ENCODE results near the gene RB1.

Gene RB1

DNA sequence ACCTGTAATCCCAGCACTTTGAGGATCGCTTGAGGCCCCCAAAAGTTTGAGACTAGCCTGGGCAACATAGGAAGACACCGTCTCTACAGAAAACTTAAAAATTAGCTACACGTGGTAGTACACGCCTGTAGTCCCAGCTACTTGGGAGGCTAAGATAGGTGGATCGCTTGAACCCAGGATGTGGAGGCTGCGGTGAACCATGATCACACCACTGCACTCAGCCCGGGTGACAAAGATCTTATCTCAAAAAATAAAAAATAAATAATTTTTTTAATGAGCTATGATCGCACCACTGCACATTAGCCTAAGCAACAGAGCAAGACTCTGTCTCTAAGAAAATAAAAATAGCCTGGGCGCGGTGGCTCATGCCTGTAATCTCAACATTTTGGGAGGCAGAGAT is 222.7 kb downstream of the RB1 start:
- TF ChIP-seq, protein P1, sequence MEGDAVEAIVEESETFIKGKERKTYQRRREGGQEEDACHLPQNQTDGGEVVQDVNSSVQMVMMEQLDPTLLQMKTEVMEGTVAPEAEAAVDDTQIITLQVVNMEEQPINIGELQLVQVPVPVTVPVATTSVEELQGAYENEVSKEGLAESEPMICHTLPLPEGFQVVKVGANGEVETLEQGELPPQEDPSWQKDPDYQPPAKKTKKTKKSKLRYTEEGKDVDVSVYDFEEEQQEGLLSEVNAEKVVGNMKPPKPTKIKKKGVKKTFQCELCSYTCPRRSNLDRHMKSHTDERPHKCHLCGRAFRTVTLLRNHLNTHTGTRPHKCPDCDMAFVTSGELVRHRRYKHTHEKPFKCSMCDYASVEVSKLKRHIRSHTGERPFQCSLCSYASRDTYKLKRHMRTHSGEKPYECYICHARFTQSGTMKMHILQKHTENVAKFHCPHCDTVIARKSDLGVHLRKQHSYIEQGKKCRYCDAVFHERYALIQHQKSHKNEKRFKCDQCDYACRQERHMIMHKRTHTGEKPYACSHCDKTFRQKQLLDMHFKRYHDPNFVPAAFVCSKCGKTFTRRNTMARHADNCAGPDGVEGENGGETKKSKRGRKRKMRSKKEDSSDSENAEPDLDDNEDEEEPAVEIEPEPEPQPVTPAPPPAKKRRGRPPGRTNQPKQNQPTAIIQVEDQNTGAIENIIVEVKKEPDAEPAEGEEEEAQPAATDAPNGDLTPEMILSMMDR (IDR thresholded peaks at IDR 0.05; ENCODE audit: control extremely low read depth, extremely low read depth, low read depth, missing control alignments), result no peak
- ChIA-PET CTCF (interaction anchor here (1.0 to 1.3 kb wide), 5 partner anchors 9 to 48 kb away, joined by 3 to 5 read pairs (median 4); no protein-coding TSS in a partner anchor), POLR2A (no interaction called here)
- no peak for DNase-seq (ENCODE audit: extremely low spot score)

DNA sequence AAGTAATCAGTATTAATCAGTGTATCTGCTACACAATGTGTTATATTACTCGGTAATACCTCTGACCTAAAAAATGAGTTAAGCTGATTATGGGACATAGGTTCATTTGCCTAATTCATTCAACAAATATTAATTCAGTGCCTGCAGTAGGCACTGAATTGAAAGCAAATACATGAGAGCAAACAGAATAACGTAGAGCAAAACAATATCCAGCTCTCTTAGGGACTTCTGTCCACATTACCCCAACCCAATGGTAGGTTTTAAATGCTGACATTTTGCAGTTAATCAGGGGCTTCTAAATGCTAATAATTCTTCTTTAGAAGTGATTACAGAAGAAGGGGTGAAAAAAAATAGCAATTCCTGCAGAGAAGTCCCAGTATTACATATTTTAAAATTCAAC is 224.4 kb downstream of the RB1 start:
- DNase-seq (ENCODE audit: extremely low spot score), result no peak
- CTCF ChIA-PET, result interaction anchor here (1.3 to 2.8 kb wide), 7 partner anchors 9 to 68 kb away, joined by 3 to 7 read pairs (median 4); no protein-coding TSS in a partner anchor
- POLR2A ChIA-PET, result no interaction called here
- TF ChIP-seq, protein P1 (IDR thresholded peaks at IDR 0.05; ENCODE audit: control extremely low read depth, extremely low read depth, low read depth, missing control alignments), result no peak

DNA sequence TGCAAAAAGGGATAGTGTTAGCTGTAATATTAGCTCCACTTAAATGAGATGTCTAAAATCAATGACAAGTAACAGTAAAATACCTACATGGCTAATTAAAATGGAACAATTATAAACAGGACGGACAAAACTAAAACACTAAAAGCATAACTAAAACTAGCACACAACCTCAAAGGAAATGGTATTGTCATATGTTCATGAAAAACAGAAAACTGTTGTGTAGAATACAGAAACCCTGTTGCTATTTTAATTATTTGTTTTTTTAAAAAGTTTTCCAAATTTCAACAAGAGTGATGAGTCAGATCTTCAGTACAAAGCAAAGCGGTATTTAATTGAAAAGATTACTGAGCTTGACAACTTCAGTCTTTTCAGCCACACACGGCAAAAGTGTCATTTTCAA is 225.2 kb downstream of the RB1 start:
- TF ChIP-seq, protein P1 (IDR thresholded peaks at IDR 0.05; ENCODE audit: control extremely low read depth, extremely low read depth, low read depth, missing control alignments), result no peak
- DNase-seq (ENCODE audit: extremely low spot score), result no peak
- CTCF ChIA-PET, result interaction anchor here (1.0 to 2.8 kb wide), 9 partner anchors 10 to 69 kb away, joined by 3 to 7 read pairs (median 4); no protein-coding TSS in a partner anchor
- POLR2A ChIA-PET, result no interaction called here

DNA sequence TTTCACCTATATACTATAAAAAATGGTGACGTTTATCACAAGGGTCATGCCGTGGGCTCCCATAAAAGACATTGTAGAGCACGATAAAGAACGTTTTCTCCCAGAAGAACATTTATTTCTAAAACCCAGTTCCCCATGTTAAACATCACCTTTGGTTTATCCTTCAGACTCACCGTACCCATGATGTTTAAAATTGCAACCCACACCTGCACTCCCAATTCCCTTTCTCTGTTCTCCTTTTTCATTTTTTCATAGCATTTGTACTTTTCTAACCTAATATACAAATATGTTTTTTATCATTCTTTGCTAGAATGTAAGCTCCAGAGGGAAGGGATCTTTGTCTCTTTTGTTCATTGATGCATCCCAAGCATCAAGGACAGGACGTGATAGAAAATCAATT is 227.3 kb downstream of the RB1 start:
- ChIA-PET CTCF (interaction anchor here (1.2 kb wide), 1 partner anchor 8 kb away, joined by 4 read pairs; no protein-coding TSS in a partner anchor), POLR2A (no interaction called here)
- TF ChIP-seq, protein P1 (IDR thresholded peaks at IDR 0.05; ENCODE audit: control extremely low read depth, extremely low read depth, low read depth, missing control alignments), result no peak

More for the DNA sequence above, 227.3 kb downstream of the RB1 start:
- DNase-seq (ENCODE audit: extremely low spot score), result no peak
